Suprapubic skin (tissue), 4 donors: ENCODE results near the gene ANO9. TPM values are rescaled to one million over a fixed set of nuclear protein-coding genes. Genes with fewer than 3 reads are reported as not detected.
A peak's percentile ranks its signal among the peaks of the same experiment; 100 is the strongest.

Source experiments
- DNase-seq, 2 donors: peaks; one replicate each; pipeline ENCODE4 v3.0.0-alpha.2; 2019; ENCODE audit warnings: low spot score in 2 of 2
- H3K27ac ChIP-seq: fragments of 200-600 bp; sonication (generic); one replicate; pipeline ENCODE4 v1.5.1; 2019
- H3K27me3 ChIP-seq: fragments of 200-600 bp; sonication (generic); one replicate; pipeline ENCODE4 v1.5.1; 2019
- H3K36me3 ChIP-seq: fragments of 200-600 bp; sonication (generic); one replicate; pipeline ENCODE4 v1.5.1; 2019
- H3K4me1 ChIP-seq: fragments of 200-600 bp; sonication (generic); one replicate; pipeline ENCODE4 v1.5.1; 2019
- H3K4me3 ChIP-seq: fragments of 200-600 bp; sonication (generic); one replicate; pipeline ENCODE4 v1.5.1; 2019; ENCODE audit warnings: mild to moderate bottlenecking
- H3K9me3 ChIP-seq: fragments of 200-600 bp; sonication (generic); one replicate; pipeline ENCODE4 v1.5.1; 2019
- CTCF ChIP-seq, 2 donors: fragments of 200-600 bp in 1 of 2; fragments of 450-650 bp in 1 of 2; sonication (generic) in 1 of 2; IDR thresholded peaks; one replicate each; pipeline ENCODE4 v1.5.1; 2016 to 2019; ENCODE audit warnings: antibody characterized with exemption in 2 of 2, mild to moderate bottlenecking in 1 of 2, moderate library complexity in 1 of 2
- EP300 ChIP-seq: sonication (generic); formaldehyde crosslinking; IDR thresholded peaks from one replicate; pipeline ENCODE4 v1.6.1; 2017; ENCODE audit warnings: antibody characterized with exemption
- POLR2A ChIP-seq, 2 donors: fragments of 450-650 bp; IDR thresholded peaks; one replicate each; pipeline ENCODE4 v1.6.1; 2017; ENCODE audit warnings: antibody characterized with exemption in 2 of 2, mild to moderate bottlenecking in 2 of 2, moderate library complexity in 2 of 2
- POLR2AphosphoS5 ChIP-seq, 3 donors: sonication (generic); formaldehyde crosslinking; IDR thresholded peaks; one replicate each; pipeline ENCODE4 v1.6.1; 2017; ENCODE audit warnings: antibody characterized with exemption in 3 of 3
- WGBS: methylation state at CpG from one replicate; pipeline ENCODE4 v1.1.5; 2018; 5-methylcytosine and 5-hydroxymethylcytosine counted together
- total RNA-seq, 4 donors: library from RNA; depleted of rRNA; stranded (reverse); fragments of >200 nt; gene quantifications; one replicate each; pipeline ENCODE4 v1.1.0, GENCODE V29; 2016

Gene ANO9
- total RNA-seq, 4 donors from 2014 or later = 76.8 to 166 (median 103) TPM

- DNase-seq = no peak
- TF ChIP-seq POLR2AphosphoS5 (IDR thresholded peaks at IDR 0.05) (no peak), CTCF (IDR thresholded peaks at IDR 0.05) (no peak), EP300 (no peak), POLR2A (IDR thresholded peaks at IDR 0.05) (no peak)
- H3K36me3 ChIP-seq = peaks cover 44% of the 10 kb centered on the region
- WGBS = no CpG with 5 or more reads among the region's 50 CpGs
- peaks cover 37% of the 10 kb centered on the region for H3K4me1 ChIP-seq
- no peaks in the 10 kb centered on the region for H3K9me3 ChIP-seq
- peaks cover 10% of the 10 kb centered on the region for H3K27me3 ChIP-seq
- no peak overlapping the region for H3K4me3 ChIP-seq
- H3K27ac ChIP-seq = no peak overlapping the region
Observed at GRCh38 chr11:400241-400689, 41.5 kb downstream of the ANO9 start.

- Histone ChIP-seq H3K9me3 (no peaks in the 10 kb centered on the region), H3K4me3 (no peak overlapping the region), H3K27ac (no peak overlapping the region), H3K27me3 (peaks cover 10% of the 10 kb centered on the region), H3K36me3 (peaks cover 42% of the 10 kb centered on the region), H3K4me1 (peaks cover 33% of the 10 kb centered on the region)
- WGBS = 46% methylated on average over 3 of the region's 21 CpGs
- TF ChIP-seq POLR2A (IDR thresholded peaks at IDR 0.05) (no peak), EP300 (no peak), POLR2AphosphoS5 (IDR thresholded peaks at IDR 0.05) (no peak), CTCF (IDR thresholded peaks at IDR 0.05) (no peak)
- DNase-seq = no peak
Observed at GRCh38 chr11:399731-400211, 42.0 kb downstream of the ANO9 start.

GRCh38 chr11:398826-399225 lies 43.0 kb downstream of the ANO9 start:
- DNase-seq = no peak
- WGBS = 81% methylated on average over 20 of the region's 20 CpGs

GRCh38 chr11:396948-397548 lies 44.8 kb downstream of the ANO9 start:
- no peak for DNase-seq
- Histone ChIP-seq H3K4me3 (peak overlapping the region; percentile 39), H3K27ac (no peak overlapping the region), H3K36me3 (peaks cover 25% of the 10 kb centered on the region), H3K4me1 (peaks cover 28% of the 10 kb centered on the region), H3K27me3 (peaks cover 12% of the 10 kb centered on the region), H3K9me3 (no peaks in the 10 kb centered on the region)
- TF ChIP-seq CTCF (IDR thresholded peaks at IDR 0.05) (no peak), EP300 (no peak), POLR2A (IDR thresholded peaks at IDR 0.05) (no peak), POLR2AphosphoS5 (IDR thresholded peaks at IDR 0.05) (no peak)
- 23% methylated on average over 6 of the region's 43 CpGs for WGBS

More at GRCh38 chr11:398826-399225, 43.0 kb downstream of the ANO9 start:
- Histone ChIP-seq H3K36me3 (peaks cover 35% of the 10 kb centered on the region), H3K27ac (no peak overlapping the region), H3K4me1 (peaks cover 31% of the 10 kb centered on the region), H3K4me3 (no peak overlapping the region), H3K9me3 (no peaks in the 10 kb centered on the region), H3K27me3 (peaks cover 10% of the 10 kb centered on the region)
- TF ChIP-seq POLR2AphosphoS5 (IDR thresholded peaks at IDR 0.05) = no peak
- TF ChIP-seq CTCF (IDR thresholded peaks at IDR 0.05) = no peak
- no peak for TF ChIP-seq POLR2A (IDR thresholded peaks at IDR 0.05)

- no peak for DNase-seq
- TF ChIP-seq POLR2A (IDR thresholded peaks at IDR 0.05) = no peak
- TF ChIP-seq EP300 = no peak
- TF ChIP-seq POLR2AphosphoS5 (IDR thresholded peaks at IDR 0.05) = no peak
- no peaks in the 10 kb centered on the region for H3K9me3 ChIP-seq
- H3K36me3 ChIP-seq = peaks cover 25% of the 10 kb centered on the region
- peak overlapping the region; percentile 39 for H3K4me3 ChIP-seq
- no peak overlapping the region for H3K27ac ChIP-seq
- no CpG with 5 or more reads among the region's 23 CpGs for WGBS
- peaks cover 33% of the 10 kb centered on the region for H3K4me1 ChIP-seq
- peaks cover 18% of the 10 kb centered on the region for H3K27me3 ChIP-seq
Observed at GRCh38 chr11:396511-396947, 45.3 kb downstream of the ANO9 start.
